ENCODE data around the gene HIVEP2. TPM values are rescaled to one million over a fixed set of nuclear protein-coding genes. Genes with fewer than 3 reads are reported as not detected.

Gene HIVEP2
- total RNA-seq, 1 experiment from 2014 or later, result 9.1 TPM

GRCh38 chr6:142819603-142820337 is 125.2 kb downstream of the HIVEP2 start:
- Histone ChIP-seq H3K4me1 (ENCODE audit: insufficient read depth, low read length) (0 out of 2 replicates have a peak, but pooled peaks cover 3% of the 10 kb centered on the region), H3K27me3 (ENCODE audit: low read length) (no peaks in the 10 kb centered on the region), H3K4me3 (ENCODE audit: low read length) (no peak overlapping the region), H3K36me3 (ENCODE audit: low read depth, low read length) (no peaks in the 10 kb centered on the region), H3K79me2 (ENCODE audit: low read length) (no peaks in the 10 kb centered on the region), H4K20me1 (ENCODE audit: low read length) (no peaks in the 10 kb centered on the region), H3K9ac (ENCODE audit: low read length) (peak overlapping the region; percentile 29; the same call in 1 of the 2 replicates), H3K9me3 (ENCODE audit: low read length) (no peaks in the 10 kb centered on the region), H3K27ac (ENCODE audit: low read length) (peak overlapping the region; percentile 40), H3K9me2 (replicated peaks; ENCODE audit: low read length) (no peaks in the 10 kb centered on the region), H3F3A (ENCODE audit: low read length, unreplicated experiment) (no peaks in the 10 kb centered on the region), H3K4me2 (ENCODE audit: low read length) (no peak overlapping the region), H2AFZ (ENCODE audit: low read length) (no peak overlapping the region)
- intact Hi-C loops (cut with micrococcal nuclease), result no loop called here
- CTCF ChIA-PET, result no interaction called here
- POLR2A ChIA-PET (ENCODE audit: unreplicated experiment), result no interaction called here
- no TSS peak for BruUV-seq (replicated peaks)
- no peak for TF ChIP-seq EZH2 (IDR thresholded peaks at IDR 0.05; ENCODE audit: low read length, unreplicated experiment)
- no peak for TF ChIP-seq CTCF (conservative IDR thresholded peaks at IDR 0.05; ENCODE audit: low read depth, low read length)
- no peak for TF ChIP-seq EZH2phosphoT487 (IDR thresholded peaks at IDR 0.05; ENCODE audit: borderline replicate concordance, low read length)
- no peak for DNase-seq
- ATAC-seq, result no peak

DNA sequence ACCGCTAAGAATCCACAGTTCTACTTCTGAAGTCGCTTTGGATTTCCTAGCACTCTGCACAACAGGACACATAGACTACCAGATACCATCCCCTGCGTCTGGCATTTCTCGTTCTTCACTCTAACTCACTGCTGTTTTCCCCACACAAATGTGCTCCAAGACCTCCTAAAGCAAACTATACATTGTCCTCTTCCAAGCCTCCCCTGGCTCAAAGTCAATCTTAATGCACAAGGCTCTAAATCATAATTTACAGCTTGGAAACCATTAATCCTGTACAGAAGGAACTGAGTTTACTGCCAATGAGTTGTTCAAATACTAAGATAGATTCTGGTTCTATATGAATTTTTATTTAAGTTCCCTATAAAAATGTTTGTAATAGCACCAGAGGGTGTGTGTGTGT is 128.5 kb downstream of the HIVEP2 start:
- Histone ChIP-seq H3K4me3 (ENCODE audit: low read length) (no peak overlapping the region), H2AFZ (ENCODE audit: low read length) (no peak overlapping the region), H3K79me2 (ENCODE audit: low read length) (no peaks in the 10 kb centered on the region), H3K27me3 (ENCODE audit: low read length) (no peaks in the 10 kb centered on the region), H3K9me2 (replicated peaks; ENCODE audit: low read length) (no peaks in the 10 kb centered on the region), H3K36me3 (ENCODE audit: low read depth, low read length) (no peaks in the 10 kb centered on the region), H3K27ac (ENCODE audit: low read length) (no peak overlapping the region), H3K4me2 (ENCODE audit: low read length) (no peak overlapping the region), H3F3A (ENCODE audit: low read length, unreplicated experiment) (no peaks in the 10 kb centered on the region), H3K9ac (ENCODE audit: low read length) (no peak overlapping the region), H3K9me3 (ENCODE audit: low read length) (no peaks in the 10 kb centered on the region), H4K20me1 (ENCODE audit: low read length) (no peaks in the 10 kb centered on the region), H3K4me1 (ENCODE audit: insufficient read depth, low read length) (0 out of 2 replicates have a peak, but pooled peaks cover 3% of the 10 kb centered on the region)
- POLR2A ChIA-PET (ENCODE audit: unreplicated experiment), result no interaction called here
- CTCF ChIA-PET, result interaction anchor here (0.7 kb wide), 1 partner anchor 47 kb away, joined by 3 read pairs; no protein-coding TSS in a partner anchor
- ATAC-seq (no peak), DNase-seq (no peak)
- BruUV-seq (replicated peaks), result no TSS peak
- no peak for TF ChIP-seq EZH2phosphoT487 (IDR thresholded peaks at IDR 0.05; ENCODE audit: borderline replicate concordance, low read length)
- no peak for TF ChIP-seq CTCF (conservative IDR thresholded peaks at IDR 0.05; ENCODE audit: low read depth, low read length)
- no peak for TF ChIP-seq EZH2 (IDR thresholded peaks at IDR 0.05; ENCODE audit: low read length, unreplicated experiment)
- intact Hi-C loops (cut with micrococcal nuclease), result no loop called here

DNA sequence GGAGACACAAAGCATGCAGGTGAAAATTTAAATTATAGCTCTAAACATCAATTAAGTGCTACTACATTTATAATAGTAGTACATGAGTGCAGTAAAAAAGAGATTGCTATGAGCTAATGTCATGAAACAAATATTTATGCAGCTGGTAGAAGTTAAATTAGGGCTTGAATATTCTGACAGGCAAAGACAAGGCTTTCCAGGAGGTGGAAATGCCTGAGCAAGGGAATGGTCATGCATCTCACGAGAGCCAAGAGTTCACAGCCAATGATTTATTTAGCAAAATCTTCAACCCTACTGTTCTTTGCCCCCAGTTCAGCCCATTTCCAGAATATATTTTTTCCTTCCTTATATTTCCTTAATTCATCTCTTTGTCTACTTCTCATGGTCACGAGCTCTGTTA is 128.9 kb downstream of the HIVEP2 start:
- H3K4me3 ChIP-seq (ENCODE audit: low read length), result no peak overlapping the region
- no peaks in the 10 kb centered on the region for H4K20me1 ChIP-seq (ENCODE audit: low read length)
- TF ChIP-seq EZH2phosphoT487 (IDR thresholded peaks at IDR 0.05; ENCODE audit: borderline replicate concordance, low read length) (no peak), CTCF (conservative IDR thresholded peaks at IDR 0.05; ENCODE audit: low read depth, low read length) (no peak), EZH2 (IDR thresholded peaks at IDR 0.05; ENCODE audit: low read length, unreplicated experiment) (no peak)
- H3F3A ChIP-seq (ENCODE audit: low read length, unreplicated experiment), result no peaks in the 10 kb centered on the region
- intact Hi-C loops (cut with micrococcal nuclease), result no loop called here
- ATAC-seq, result no peak
- no peaks in the 10 kb centered on the region for H3K9me2 ChIP-seq (replicated peaks; ENCODE audit: low read length)
- no peak overlapping the region for H3K27ac ChIP-seq (ENCODE audit: low read length)
- H3K4me2 ChIP-seq (ENCODE audit: low read length), result no peak overlapping the region
- no peaks in the 10 kb centered on the region for H3K36me3 ChIP-seq (ENCODE audit: low read depth, low read length)
- POLR2A ChIA-PET (ENCODE audit: unreplicated experiment), result no interaction called here
- H3K4me1 ChIP-seq (ENCODE audit: insufficient read depth, low read length), result 0 out of 2 replicates have a peak, but pooled peaks cover 3% of the 10 kb centered on the region
- BruUV-seq (replicated peaks), result no TSS peak
- no peaks in the 10 kb centered on the region for H3K9me3 ChIP-seq (ENCODE audit: low read length)
- no peaks in the 10 kb centered on the region for H3K79me2 ChIP-seq (ENCODE audit: low read length)
- CTCF ChIA-PET, result interaction anchor here (0.7 kb wide), 1 partner anchor 48 kb away, joined by 3 read pairs; no protein-coding TSS in a partner anchor
- no peaks in the 10 kb centered on the region for H3K27me3 ChIP-seq (ENCODE audit: low read length)
- H3K9ac ChIP-seq (ENCODE audit: low read length), result no peak overlapping the region
- H2AFZ ChIP-seq (ENCODE audit: low read length), result no peak overlapping the region
- DNase-seq, result no peak

Measured in PC-3 (cell line).